ENCODE results near the gene PCYT1A.
"Not testable (repeated sequence)": the region's sequence is repeated elsewhere in the genome, so short reads cannot be mapped to it uniquely, and the experiment has no call there.

PCYT1A gene

GRCh38 chr3:196287440-196288140 lies at the start of gene PCYT1A:
Gene PCYT1A, minus strand, starts transcription at chr3:196287726. Its CDS starts 17,195 bp downstream, at chr3:196270531.
- peak; percentile 98 for DNase-seq

GRCh38 chr3:196336319-196337145 lies 49.0 kb upstream of the PCYT1A start:
- DNase-seq: peak; percentile 32

GRCh38 chr3:196335503-196335948 lies 48.0 kb upstream of the PCYT1A start:
- peak; percentile 40 for DNase-seq

- DNase-seq: no peak
These were observed 47.5 kb upstream of the PCYT1A start for GRCh38 chr3:196334982-196335381.

GRCh38 chr3:196332168-196332567 lies 44.6 kb upstream of the PCYT1A start:
- no peak for DNase-seq

- DNase-seq: no peak
These were observed 39.9 kb upstream of the PCYT1A start for GRCh38 chr3:196327405-196327804.

GRCh38 chr3:196326936-196327335 lies 39.4 kb upstream of the PCYT1A start:
- no peak for DNase-seq

- peak; percentile 86 for DNase-seq
These were observed 36.2 kb upstream of the PCYT1A start for GRCh38 chr3:196323691-196324090.

GRCh38 chr3:196323016-196323415 lies 35.5 kb upstream of the PCYT1A start:
- DNase-seq: no peak

- no peak for DNase-seq
These were observed 33.6 kb upstream of the PCYT1A start for GRCh38 chr3:196321162-196321561.

- peak; percentile 61 for DNase-seq
These were observed 32.6 kb upstream of the PCYT1A start for GRCh38 chr3:196320137-196320536.

- DNase-seq: peak; percentile 97
These were observed 30.4 kb upstream of the PCYT1A start, which contains the start of gene DYNLT2B for GRCh38 chr3:196317687-196318467. Gene DYNLT2B, minus strand, starts transcription at chr3:196318240. Its CDS starts 88 bp downstream, at chr3:196318152.

- DNase-seq: not testable (repeated sequence)
These were observed 29.5 kb upstream of the PCYT1A start for GRCh38 chr3:196316799-196317686.

- no peak for DNase-seq
These were observed 28.3 kb upstream of the PCYT1A start for GRCh38 chr3:196315821-196316220.

GRCh38 chr3:196314597-196314996 lies 27.1 kb upstream of the PCYT1A start:
- no peak for DNase-seq

GRCh38 chr3:196314086-196314485 lies 26.6 kb upstream of the PCYT1A start:
- DNase-seq: not testable (repeated sequence)

GRCh38 chr3:196302960-196303359 lies 15.4 kb upstream of the PCYT1A start:
- DNase-seq: not testable (repeated sequence)

- not testable (repeated sequence) for DNase-seq
These were observed 15.0 kb upstream of the PCYT1A start for GRCh38 chr3:196302551-196302950.

GRCh38 chr3:196298521-196298920 lies 11.0 kb upstream of the PCYT1A start:
- no peak for DNase-seq

- DNase-seq: no peak
These were observed 4.9 kb upstream of the PCYT1A start for GRCh38 chr3:196292286-196292923.

GRCh38 chr3:196288141-196288460 lies 575 bp upstream of the PCYT1A start:
- no peak for DNase-seq

- no peak for DNase-seq
These were observed 461 bp downstream of the PCYT1A start for GRCh38 chr3:196287090-196287439.
